ENCODE measurements around the gene ATP13A4.

GRCh38 chr3:193387596-193387995 is 167.1 kb downstream of the ATP13A4 start:
- no peak for TF ChIP-seq CTCF (IDR thresholded peaks at IDR 0.05)
- TF ChIP-seq EP300 (IDR thresholded peaks at IDR 0.05), result no peak
- TF ChIP-seq POLR2A (IDR thresholded peaks at IDR 0.05), result no peak
